Bronchus fibroblast of lung (primary cell): Measurements from ENCODE around the gene NOXA1. TPM values are rescaled to one million over a fixed set of nuclear protein-coding genes. Genes with fewer than 3 reads are reported as not detected.

ENCODE experiments used
- total RNA-seq: library from RNA; depleted of rRNA; stranded (reverse); fragments of >200 nt; gene quantifications from 2 replicates; pipeline ENCODE4 v1.2.3, GENCODE V29; 2015

The NOXA1 gene, protein sequence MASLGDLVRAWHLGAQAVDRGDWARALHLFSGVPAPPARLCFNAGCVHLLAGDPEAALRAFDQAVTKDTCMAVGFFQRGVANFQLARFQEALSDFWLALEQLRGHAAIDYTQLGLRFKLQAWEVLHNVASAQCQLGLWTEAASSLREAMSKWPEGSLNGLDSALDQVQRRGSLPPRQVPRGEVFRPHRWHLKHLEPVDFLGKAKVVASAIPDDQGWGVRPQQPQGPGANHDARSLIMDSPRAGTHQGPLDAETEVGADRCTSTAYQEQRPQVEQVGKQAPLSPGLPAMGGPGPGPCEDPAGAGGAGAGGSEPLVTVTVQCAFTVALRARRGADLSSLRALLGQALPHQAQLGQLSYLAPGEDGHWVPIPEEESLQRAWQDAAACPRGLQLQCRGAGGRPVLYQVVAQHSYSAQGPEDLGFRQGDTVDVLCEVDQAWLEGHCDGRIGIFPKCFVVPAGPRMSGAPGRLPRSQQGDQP
- 0.15 and 0.17 TPM in 2 replicates for total RNA-seq

DNA sequence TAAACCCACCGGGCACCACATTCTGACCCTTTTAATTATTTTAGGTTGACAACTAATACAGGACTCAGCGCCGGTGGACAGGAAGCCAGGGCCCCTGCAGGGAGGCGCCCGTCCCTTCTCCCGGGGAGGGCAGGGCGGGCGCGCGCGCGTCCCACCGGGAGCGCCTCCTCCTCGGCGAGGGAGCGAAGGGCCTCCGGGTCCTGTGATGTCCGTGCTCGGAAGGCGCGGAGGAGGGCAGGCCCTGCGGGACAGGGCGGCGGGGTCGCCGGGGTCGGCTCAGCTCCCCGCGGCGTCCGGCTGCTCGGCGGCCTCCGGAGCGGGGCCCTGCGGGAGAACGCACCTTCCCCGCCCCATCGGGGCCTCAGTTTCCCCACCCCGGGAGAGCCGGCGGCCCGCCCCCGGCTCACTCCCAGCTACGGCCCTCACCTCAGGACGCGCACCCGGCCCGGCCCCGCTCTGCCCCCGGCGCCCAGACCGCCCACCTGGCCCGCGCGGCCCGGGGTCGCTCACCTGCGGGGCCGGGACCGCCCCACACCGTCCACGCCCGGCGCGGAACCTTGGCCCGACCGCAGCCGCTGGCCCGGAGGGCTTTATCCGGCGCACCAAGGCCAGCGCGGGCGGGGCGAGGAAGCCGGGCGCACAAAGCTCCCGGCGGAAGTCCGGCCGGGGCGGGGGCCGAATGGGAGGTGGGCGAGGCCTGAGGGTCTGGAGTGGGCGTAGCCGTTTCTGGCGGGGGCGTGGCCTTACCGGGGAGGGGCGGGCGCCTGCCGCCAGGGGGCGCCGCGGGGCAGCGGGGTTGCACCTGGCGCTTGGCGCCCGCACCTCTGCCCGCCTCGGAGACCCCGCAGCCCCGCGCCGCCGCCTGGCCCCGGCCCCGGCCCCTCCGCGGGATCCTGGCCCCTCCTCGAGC lies at the start of gene NOXA1, which contains the start of gene EXD3:
Gene NOXA1, plus strand, starts transcription at position 790 of the 910 bp plus-strand sequence. CDS start 137 bp downstream, outside the sequence.
Gene EXD3, minus strand, starts transcription at position 559 of the 910 bp plus-strand sequence. CDS start 27,805 bp downstream, outside the sequence.

DNA sequence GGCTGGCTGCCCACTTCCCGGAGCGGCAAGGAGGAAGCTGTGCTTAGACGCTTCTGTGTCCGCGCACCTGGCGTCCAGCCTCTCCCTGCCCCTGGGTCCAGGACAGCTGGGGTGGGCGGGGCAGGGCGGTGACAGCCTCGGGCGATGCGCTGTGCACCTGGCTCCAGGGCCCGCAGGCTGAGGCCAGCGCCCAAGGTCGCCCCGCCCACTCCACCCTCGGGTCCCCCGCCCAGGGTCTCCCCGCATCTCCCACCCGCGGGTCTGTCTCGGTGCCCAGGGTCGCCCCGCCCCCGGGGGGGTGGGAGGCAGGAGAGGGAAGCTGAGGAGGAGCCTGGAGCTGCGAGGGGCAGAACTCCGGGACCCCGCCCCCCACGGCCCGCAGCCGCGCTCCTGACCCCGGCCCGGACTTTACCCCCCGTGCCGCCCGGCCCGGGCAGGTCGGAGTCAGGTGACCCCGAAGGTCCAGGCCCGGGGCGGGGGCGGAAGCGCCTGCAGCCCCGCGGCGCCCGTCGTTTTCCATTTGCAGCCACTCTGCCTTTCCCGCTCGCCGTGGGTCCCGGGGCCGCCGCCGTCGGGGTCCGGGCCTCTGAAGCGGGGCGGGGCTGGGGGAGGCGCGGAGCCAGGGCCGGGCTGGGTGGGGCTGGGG lies 18.2 kb downstream of the NOXA1 start, which contains the start of gene ENTPD8:
Gene ENTPD8, minus strand, starts transcription at position 69 of the 646 bp plus-strand sequence. CDS start 3,072 bp downstream, outside the sequence.

DNA sequence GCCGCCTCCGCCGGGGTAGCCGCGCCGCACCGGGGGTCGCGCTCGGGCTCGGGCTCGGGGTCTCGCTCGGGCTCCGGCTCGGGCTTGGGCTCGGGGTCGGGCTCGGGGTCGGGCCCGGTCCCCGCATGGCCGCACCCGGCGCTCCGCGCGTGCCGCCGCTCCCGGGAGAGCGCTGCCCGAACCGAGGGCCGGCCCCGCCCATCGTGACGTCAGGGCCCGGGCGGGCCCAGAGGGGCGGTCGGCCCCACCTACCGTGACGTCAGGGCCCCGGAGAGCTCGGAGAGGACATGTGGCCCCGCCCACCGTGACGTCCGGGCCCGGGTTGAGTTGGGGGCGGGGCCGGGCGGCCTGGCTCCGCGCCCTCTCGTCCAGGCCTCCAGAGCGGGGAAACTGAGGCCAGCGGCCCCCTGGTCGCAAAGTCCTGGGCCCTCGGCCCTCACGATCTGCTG lies 36.0 kb downstream of the NOXA1 start, which contains the start of gene NSMF:
Gene NSMF, minus strand, starts transcription at position 183 of the 449 bp plus-strand sequence. CDS start 232 bp downstream, outside the sequence.

Other genes starting within 250 kb of the NOXA1 start
- gene ANAPC2, start 234.8 kb upstream of the NOXA1 start, total RNA-seq = 10.3 and 15.3 TPM in 2 replicates
- 75.8 and 84.9 TPM in 2 replicates for gene SSNA1, start 234.7 kb upstream of the NOXA1 start, total RNA-seq
- 6.1 and 6.4 TPM in 2 replicates for gene TPRN, start 222.7 kb upstream of the NOXA1 start, total RNA-seq
- 43.1 and 47.9 TPM in 2 replicates for gene TMEM203, start 217.7 kb upstream of the NOXA1 start, total RNA-seq
- gene NDOR1, start 217.7 kb upstream of the NOXA1 start, total RNA-seq = 14.9 and 16.8 TPM in 2 replicates
- gene RNF208, start 201.2 kb upstream of the NOXA1 start, total RNA-seq = 0.50 and 1.2 TPM in 2 replicates
- gene CYSRT1, start 198.2 kb upstream of the NOXA1 start, total RNA-seq = 0.74 and 1.2 TPM in 2 replicates
- under 0.01 TPM in 1 of 2 replicates, not detected in the other for gene RNF224, start 195.9 kb upstream of the NOXA1 start, total RNA-seq
- gene SLC34A3, start 192.5 kb upstream of the NOXA1 start, total RNA-seq = not detected in 2 replicates
- gene TUBB4B, start 182.1 kb upstream of the NOXA1 start, total RNA-seq = 795 and 833 TPM in 2 replicates
- not detected in 2 replicates for gene STPG3, start 172.1 kb upstream of the NOXA1 start, total RNA-seq
- 55.9 and 59.2 TPM in 2 replicates for gene NELFB, start 168.1 kb upstream of the NOXA1 start, total RNA-seq
- gene TOR4A, start 145.7 kb upstream of the NOXA1 start, total RNA-seq = 33.9 and 36.5 TPM in 2 replicates
- gene NRARP, start 121.1 kb upstream of the NOXA1 start, total RNA-seq = 0.45 and 1.7 TPM in 2 replicates
- 10.9 and 11.1 TPM in 2 replicates for gene EXD3, start 231 bp upstream of the NOXA1 start, total RNA-seq
- not detected in 2 replicates for gene ENTPD8, start 18.0 kb downstream of the NOXA1 start, total RNA-seq
- 33.1 and 36.1 TPM in 2 replicates for gene NSMF, start 35.9 kb downstream of the NOXA1 start, total RNA-seq
- gene PNPLA7, start 127.0 kb downstream of the NOXA1 start, total RNA-seq = under 0.01 and 0.50 TPM in 2 replicates
- gene MRPL41, start 128.5 kb downstream of the NOXA1 start, total RNA-seq = 87.4 and 91.1 TPM in 2 replicates
- 25.9 and 27.7 TPM in 2 replicates for gene DPH7, start 155.5 kb downstream of the NOXA1 start, total RNA-seq
- gene ZMYND19, start 167.1 kb downstream of the NOXA1 start, total RNA-seq = 22.6 and 24.7 TPM in 2 replicates
- gene ARRDC1, start 182.3 kb downstream of the NOXA1 start, total RNA-seq = 20.7 and 21.9 TPM in 2 replicates
- gene EHMT1, start 195.6 kb downstream of the NOXA1 start, total RNA-seq = 47.4 and 55.1 TPM in 2 replicates